Stimulated activated CD8-positive, alpha-beta memory T cell treated with anti-CD3 and anti-CD28 coated beads, Interleukin-4, amount 100 ng/mL, for 1 hour (primary cell): ENCODE measurements around the gene KLK2.
"Not testable (repeated sequence)": the region's sequence is repeated elsewhere in the genome, so short reads cannot be mapped to it uniquely, and the experiment has no call there.

Source experiments
- DNase-seq, 2 donors: peaks; one replicate each; pipeline ENCODE4 v3.0.0-alpha.2; 2020; ENCODE audit warnings: low read depth in 2 of 2, low spot score in 1 of 2

The KLK2 gene

GRCh38 chr19:50891253-50891625, 18.0 kb downstream of the KLK2 start:
- no peak for DNase-seq

DNA sequence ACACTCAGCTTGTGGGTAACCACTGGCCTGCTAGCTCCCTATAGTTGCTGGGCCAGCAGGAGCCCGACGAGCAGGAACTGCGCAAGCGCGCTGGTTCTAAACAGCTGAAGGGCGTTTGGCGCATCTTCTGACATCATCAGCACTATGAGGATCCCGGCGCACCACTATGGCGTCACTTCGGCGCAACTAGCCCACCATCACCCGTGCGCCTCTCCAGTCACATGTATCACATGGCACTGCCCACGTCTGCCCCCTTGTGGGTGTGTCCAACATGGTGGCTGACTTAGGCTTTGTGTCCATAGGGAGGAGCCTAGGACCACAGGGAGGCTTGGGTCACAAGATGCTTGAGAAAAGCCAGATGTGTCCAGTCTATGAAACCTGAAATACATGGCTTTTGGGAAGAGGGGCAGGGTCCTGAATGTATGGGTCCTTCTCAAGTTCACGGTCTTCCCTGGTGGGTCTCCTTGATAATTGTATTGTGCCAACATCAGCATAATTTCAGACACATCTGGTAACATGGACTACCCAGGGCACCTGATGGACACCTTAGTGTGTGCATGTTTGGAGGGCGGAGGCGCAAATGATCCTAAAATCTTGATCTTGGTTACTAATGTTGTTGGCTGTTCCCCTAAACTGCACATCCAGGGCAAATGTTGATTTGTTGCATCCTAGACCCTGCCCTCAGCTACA, 20.0 kb downstream of the KLK2 start:
- no peak for DNase-seq

DNA sequence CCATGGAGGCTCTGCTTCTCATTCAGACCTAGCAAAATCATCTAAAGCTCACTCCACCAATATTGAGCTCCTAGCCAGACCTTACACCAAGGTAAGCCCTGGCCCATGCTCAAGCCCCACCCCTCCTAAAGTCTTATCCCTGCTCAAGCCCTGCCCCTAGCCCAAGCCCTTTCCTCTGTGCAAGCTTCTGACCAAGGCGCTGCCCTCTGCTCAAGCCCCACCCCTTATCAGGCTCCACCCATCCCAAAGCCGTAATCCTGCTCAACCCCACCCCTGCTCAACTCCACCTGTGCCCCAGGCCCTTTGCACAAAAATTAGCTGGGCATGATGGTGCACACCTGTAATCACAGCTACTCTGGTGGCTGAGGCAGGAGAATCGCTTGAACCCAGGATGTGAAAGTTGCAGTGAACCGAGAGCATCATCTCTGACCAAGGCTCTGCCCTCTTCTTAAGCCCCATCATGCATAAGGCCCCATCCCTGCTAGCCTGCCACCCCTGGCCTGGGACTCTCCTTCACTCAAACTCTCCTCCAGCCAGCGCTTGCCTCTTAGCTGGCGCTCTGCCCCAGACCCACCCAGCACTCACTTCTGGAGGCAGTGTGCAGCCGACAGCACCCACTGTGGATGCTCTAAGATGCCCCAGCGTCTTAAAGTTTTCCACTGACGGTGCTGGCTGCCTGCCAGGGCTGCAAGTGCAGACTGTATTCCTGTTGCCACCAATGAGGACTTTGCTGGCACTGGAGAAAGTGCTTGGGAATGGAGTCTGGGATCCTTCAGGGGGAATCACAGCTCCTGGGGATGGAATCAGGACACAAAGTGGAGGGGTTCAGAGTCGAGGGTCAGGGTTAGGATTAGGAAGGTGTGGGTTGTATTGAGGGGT, 21.5 kb downstream of the KLK2 start:
- DNase-seq: no peak

- DNase-seq: not testable (repeated sequence)
Measured at GRCh38 chr19:50896089-50896590, 22.9 kb downstream of the KLK2 start.

DNA sequence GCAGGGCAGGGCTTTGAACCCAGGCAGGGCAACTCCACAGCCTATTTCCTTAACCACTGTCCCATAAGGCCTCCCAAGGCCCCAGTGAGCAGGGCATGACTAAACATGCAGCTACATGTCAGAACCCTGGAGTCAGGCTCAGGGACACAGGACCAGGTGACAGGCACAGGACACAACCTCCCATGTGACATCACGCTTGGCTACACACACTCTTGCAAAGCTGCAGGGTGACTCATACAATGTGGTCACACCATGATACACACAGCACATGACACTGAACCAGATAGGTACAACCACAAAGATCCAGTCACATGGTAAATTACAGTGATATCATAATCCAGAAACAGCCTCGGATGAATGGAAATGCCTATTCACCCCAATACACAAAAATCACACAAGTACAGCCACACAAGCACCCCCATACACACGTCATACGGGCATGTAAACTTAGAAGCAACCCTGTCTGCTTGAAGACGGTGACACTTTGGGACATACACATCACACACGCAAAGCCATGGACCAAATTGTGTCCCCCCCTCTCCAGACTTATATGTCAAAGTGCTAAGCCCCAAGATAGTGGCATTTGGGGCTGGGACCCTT, 23.5 kb downstream of the KLK2 start:
- no peak for DNase-seq

DNA sequence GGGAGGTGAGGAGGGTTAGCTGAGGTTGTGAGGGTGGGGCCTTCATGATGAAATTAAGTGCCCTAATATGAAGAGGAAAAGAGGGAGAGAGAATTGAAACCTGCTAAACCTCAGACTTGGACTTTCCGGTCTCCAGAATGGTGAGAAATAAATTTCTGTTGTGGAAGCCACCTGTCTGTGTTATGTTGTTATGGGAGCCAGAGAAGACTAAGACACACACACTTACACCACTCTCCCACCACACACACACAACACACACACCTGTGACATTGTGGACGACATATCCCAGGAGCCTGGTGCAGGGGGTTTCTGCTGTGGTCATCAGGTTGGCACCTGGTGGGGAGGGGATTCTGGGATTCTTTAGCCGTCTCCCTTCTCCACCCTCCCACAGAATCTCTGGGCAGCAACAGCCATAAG, 24.0 kb downstream of the KLK2 start:
- no peak for DNase-seq

GRCh38 chr19:50897612-50898011, 24.4 kb downstream of the KLK2 start:
- DNase-seq: no peak

DNA sequence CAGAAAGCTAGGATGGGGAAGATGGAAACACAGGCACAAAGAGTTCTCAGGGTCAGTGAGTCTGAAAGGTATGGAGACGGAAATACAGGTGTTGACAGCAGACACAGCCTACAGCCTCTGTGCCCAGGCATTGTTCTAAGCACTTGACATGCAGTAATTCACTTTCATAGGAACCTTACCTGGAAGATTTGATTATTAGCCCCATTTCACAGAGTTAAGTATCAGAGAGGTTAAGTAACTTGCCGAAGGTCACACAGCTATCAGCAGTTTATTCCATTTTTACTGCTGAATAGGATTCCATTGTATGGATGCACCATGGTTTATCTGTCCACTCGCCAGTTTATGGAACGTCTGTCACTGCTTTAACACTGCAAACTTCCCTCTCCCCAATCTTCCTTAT, 24.8 kb downstream of the KLK2 start:
- DNase-seq: no peak

- DNase-seq: no peak
Measured at GRCh38 chr19:50899569-50899968, 26.3 kb downstream of the KLK2 start.

DNA sequence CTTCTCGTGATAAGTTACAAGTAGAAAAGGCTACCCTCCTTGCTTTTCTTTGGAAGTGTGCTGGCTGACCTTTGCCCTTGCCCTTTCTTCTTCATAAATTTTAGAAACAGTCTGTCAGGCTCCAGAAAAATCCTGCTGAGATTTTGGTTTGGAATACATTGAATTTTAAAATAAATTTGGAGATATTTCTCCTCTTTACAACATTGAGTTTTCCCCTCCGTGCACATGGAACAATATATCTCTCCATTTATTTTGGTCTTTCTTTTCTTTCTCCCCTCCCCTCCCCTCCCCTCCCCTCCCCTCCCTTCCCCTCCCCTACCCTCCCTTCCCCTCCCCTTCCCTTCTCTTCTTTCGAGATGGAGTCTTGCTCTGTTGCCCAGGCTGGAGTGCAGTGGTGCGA, 29.4 kb downstream of the KLK2 start:
- no peak for DNase-seq

DNA sequence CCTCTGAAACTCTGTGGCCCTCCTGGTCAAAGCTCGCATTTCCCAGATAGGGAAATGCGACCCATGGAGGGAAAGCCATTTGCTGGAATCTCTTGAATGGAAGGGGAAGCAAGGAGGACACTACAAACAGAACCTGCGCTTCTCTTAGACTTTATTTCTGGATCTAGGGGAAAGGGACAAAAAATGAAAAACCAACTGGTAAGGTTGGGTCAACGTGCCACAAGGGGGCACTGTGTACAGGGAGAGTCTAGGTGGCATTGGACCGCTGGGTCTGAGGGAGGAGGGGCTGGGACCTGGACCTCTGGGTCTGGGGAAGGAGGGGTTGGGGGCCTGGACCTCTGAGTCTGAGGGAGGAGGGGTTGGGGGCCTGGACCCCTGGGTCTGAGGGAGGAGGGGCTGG, 33.0 kb downstream of the KLK2 start:
- DNase-seq: no peak

GRCh38 chr19:50908336-50908735, 35.1 kb downstream of the KLK2 start:
- no peak for DNase-seq

DNA sequence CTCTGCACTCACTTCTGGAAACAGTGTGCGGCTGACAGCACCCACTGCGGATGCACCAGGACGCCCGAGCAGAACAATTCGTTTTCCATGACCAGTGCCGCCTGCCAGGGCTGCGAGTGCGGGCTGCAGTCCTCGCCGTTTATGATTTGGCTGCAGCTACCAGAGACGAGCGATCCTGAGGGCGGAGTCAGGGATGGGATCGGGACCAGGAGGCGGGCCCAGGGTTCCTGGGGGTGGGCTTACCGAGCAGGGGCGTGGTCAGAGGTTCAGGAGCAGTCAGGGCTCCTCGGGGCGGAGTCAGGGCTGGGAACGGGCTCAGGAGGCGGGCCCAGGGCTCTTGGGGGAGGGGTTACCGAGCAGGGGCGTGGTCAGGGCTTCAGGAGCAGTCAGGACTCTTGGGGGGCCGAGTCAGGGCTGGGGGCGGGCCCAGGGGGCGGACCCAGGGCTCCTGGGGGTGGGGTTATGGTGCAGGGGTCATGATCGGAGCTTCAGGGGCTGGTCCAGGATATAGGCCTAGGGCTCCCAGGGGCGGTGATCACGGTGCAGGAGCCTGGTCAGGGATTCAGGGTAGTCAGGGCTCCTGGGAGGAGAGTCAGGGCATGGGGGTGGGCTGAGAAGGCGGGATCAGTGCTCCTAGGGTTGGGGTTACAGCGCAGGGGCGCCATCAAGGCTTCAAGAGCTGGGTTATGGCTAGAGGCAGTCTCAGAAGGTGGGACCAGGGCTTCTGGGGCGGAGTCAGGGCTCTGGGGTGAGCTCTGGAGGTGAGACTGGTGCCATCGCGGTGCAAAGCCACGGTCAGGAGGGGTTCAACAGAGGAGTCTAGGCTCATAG, 36.2 kb downstream of the KLK2 start:
- DNase-seq: no peak

GRCh38 chr19:50910722-50911121, 37.5 kb downstream of the KLK2 start:
- DNase-seq: no peak

- no peak for DNase-seq
Measured at GRCh38 chr19:50911206-50912101, 38.2 kb downstream of the KLK2 start, which contains the start of gene KLK4. Gene KLK4 (minus strand): TSS chr19:50911395. CDS start chr19:50910738, 657 bp downstream.

GRCh38 chr19:50912102-50912599, 38.9 kb downstream of the KLK2 start:
- DNase-seq: no peak

- no peak for DNase-seq
Measured at GRCh38 chr19:50912727-50913716, 39.8 kb downstream of the KLK2 start.

DNA sequence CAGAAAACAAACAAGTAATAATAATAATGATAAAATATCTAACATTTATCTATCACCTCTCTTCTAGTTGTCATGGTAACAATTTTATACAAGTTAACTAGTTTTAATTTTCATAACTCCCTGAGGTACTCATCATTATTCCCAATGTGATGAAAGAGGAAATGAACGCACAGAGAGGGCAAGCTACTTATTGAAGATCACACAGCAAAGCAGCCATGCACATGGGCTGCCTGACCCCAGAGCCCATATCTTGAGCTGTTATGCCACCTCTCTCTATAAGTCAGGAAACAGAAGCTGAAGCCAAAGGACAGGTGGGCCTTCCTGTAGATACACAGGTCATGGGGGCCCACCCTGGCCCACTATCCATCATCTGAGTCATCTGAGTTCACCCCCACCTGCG, 42.8 kb downstream of the KLK2 start:
- DNase-seq: no peak
